MG63 (cell line): Measurements from ENCODE around the gene SSH3. TPM values are rescaled to one million over a fixed set of nuclear protein-coding genes. Genes with fewer than 3 reads are reported as not detected.
"Not testable (repeated sequence)": the region's sequence is repeated elsewhere in the genome, so short reads cannot be mapped to it uniquely, and the experiment has no call there.

ENCODE experiments used
- DNase-seq: peaks from one replicate; pipeline ENCODE4 v3.0.0-alpha.2; 2020
- H3K27me3 ChIP-seq: fragments of 250-450 bp; sonication (Bioruptor Pico); 2 replicates; pipeline ENCODE4 v1.5.1; 2020; ENCODE audit warnings: mild to moderate bottlenecking, moderate library complexity
- H3K36me3 ChIP-seq: fragments of 250-450 bp; sonication (Bioruptor Pico); 2 replicates; pipeline ENCODE4 v1.5.1; 2020; ENCODE audit warnings: mild to moderate bottlenecking, moderate library complexity
- H3K4me3 ChIP-seq: fragments of 250-450 bp; sonication (Bioruptor Pico); 2 replicates; pipeline ENCODE4 v1.5.1; 2020; ENCODE audit warnings: mild to moderate bottlenecking, moderate library complexity
- H3K9me3 ChIP-seq: fragments of 250-450 bp; sonication (Bioruptor Pico); 2 replicates; pipeline ENCODE4 v1.5.1; 2020; ENCODE audit warnings: mild to moderate bottlenecking, moderate library complexity
- total RNA-seq: library from RNA; depleted of rRNA; stranded (reverse); fragments of >200 nt; shearing (Covaris generic); gene quantifications from 2 replicates; pipeline ENCODE4 v1.2.3, GENCODE V29; 2014; ENCODE audit warnings: low replicate concordance; rRNA removed

SSH3 gene
- total RNA-seq = 3.8 and 5.1 TPM in 2 replicates

GRCh38 chr11:67303132-67303834 is at the start of gene SSH3:
TSS of gene SSH3 (plus strand) at chr11:67303530. CDS start at chr11:67303626, 96 bp downstream.
- Histone ChIP-seq H3K9me3 (no peaks in the 10 kb centered on the region), H3K4me3 (peak within 1 kb of the TSS; percentile 83), H3K36me3 (peaks cover 16% of the 10 kb centered on the region), H3K27me3 (no peaks in the 10 kb centered on the region)
- DNase-seq = peak; percentile 75

- DNase-seq = no peak
- Histone ChIP-seq H3K4me3 (no peak overlapping the region), H3K9me3 (no peaks in the 10 kb centered on the region), H3K27me3 (no peaks in the 10 kb centered on the region), H3K36me3 (peaks cover 68% of the 10 kb centered on the region)
Measured at GRCh38 chr11:67253872-67254624, 49.3 kb upstream of the SSH3 start.

- no peak overlapping the region for H3K4me3 ChIP-seq
- no peaks in the 10 kb centered on the region for H3K27me3 ChIP-seq
- peaks cover 61% of the 10 kb centered on the region for H3K36me3 ChIP-seq
- no peak for DNase-seq
- H3K9me3 ChIP-seq = no peaks in the 10 kb centered on the region
Measured at GRCh38 chr11:67254798-67255197, 48.5 kb upstream of the SSH3 start.

GRCh38 chr11:67255353-67255752 is 48.0 kb upstream of the SSH3 start:
- Histone ChIP-seq H3K9me3 (no peaks in the 10 kb centered on the region), H3K27me3 (no peaks in the 10 kb centered on the region), H3K36me3 (peaks cover 55% of the 10 kb centered on the region), H3K4me3 (no peak overlapping the region)
- no peak for DNase-seq

- H3K9me3 ChIP-seq = no peaks in the 10 kb centered on the region
- peaks cover 50% of the 10 kb centered on the region for H3K36me3 ChIP-seq
- no peak overlapping the region for H3K4me3 ChIP-seq
- H3K27me3 ChIP-seq = no peaks in the 10 kb centered on the region
- no peak for DNase-seq
Measured at GRCh38 chr11:67255864-67256263, 47.5 kb upstream of the SSH3 start.

DNA sequence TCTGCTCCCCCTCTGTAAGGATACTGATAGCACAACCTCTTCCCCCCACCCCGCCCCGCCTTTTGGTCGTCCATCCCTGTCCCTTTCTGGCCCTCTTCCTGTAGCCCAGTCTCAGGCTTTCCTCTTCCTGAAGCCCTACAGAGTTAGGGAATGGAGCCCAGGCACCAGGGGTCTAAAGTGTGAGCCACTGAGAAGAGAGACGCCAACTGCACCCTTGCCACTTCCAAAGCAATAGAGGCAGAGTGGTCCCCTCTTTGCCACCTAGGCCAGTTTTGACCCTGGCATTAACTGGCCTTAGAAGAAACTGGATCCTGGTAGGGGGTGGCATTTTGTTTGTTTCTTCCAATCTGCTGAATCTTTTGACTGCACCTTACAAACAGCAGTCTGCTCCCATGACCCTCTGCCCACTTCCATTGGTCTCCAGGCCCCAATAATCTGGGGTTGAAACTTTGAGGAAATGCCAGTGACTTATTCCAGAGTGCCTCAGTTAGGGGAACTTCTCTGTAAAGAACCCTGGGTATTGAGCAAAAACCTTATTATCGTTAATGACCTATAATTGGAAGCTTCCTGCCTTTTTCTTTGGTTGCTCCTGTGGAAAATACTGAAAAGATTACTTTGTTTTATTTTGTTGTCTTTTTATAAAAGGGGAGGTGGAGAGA is 46.7 kb upstream of the SSH3 start:
- no peak for DNase-seq
- H3K36me3 ChIP-seq = peaks cover 43% of the 10 kb centered on the region
- no peaks in the 10 kb centered on the region for H3K9me3 ChIP-seq

GRCh38 chr11:67260406-67260805 is 42.9 kb upstream of the SSH3 start:
- Histone ChIP-seq H3K36me3 (peaks cover 5% of the 10 kb centered on the region), H3K9me3 (no peaks in the 10 kb centered on the region), H3K4me3 (no peak overlapping the region), H3K27me3 (no peaks in the 10 kb centered on the region)
- DNase-seq = no peak

More for the DNA sequence above, 46.7 kb upstream of the SSH3 start:
- no peak overlapping the region for H3K4me3 ChIP-seq
- no peaks in the 10 kb centered on the region for H3K27me3 ChIP-seq

- DNase-seq = peak; percentile 37
- not testable (repeated sequence) for H3K9me3 ChIP-seq, H3K36me3 ChIP-seq, H3K27me3 ChIP-seq, H3K4me3 ChIP-seq
Measured at GRCh38 chr11:67260885-67261639, 42.3 kb upstream of the SSH3 start.

DNA sequence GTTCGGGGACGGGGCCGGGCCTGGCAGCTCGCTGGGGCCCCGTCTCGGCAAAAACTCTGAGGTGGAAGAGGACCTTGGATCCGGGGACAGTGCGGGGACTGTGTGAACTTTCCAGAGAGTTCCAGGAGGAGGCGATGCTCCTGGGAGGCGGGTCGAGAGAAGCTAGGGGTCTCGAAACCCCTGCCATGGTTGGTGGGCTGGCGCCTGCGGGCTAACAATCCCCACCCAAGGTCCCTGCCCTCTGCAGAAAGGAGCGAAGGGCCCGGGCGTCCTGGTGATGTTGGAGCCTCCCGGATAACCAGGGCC is 41.7 kb upstream of the SSH3 start:
- no peaks in the 10 kb centered on the region; the same call in 1 of the 2 replicates for H3K36me3 ChIP-seq
- no peaks in the 10 kb centered on the region for H3K9me3 ChIP-seq
- H3K27me3 ChIP-seq = no peaks in the 10 kb centered on the region
- no peak for DNase-seq
- no peak overlapping the region for H3K4me3 ChIP-seq

DNA sequence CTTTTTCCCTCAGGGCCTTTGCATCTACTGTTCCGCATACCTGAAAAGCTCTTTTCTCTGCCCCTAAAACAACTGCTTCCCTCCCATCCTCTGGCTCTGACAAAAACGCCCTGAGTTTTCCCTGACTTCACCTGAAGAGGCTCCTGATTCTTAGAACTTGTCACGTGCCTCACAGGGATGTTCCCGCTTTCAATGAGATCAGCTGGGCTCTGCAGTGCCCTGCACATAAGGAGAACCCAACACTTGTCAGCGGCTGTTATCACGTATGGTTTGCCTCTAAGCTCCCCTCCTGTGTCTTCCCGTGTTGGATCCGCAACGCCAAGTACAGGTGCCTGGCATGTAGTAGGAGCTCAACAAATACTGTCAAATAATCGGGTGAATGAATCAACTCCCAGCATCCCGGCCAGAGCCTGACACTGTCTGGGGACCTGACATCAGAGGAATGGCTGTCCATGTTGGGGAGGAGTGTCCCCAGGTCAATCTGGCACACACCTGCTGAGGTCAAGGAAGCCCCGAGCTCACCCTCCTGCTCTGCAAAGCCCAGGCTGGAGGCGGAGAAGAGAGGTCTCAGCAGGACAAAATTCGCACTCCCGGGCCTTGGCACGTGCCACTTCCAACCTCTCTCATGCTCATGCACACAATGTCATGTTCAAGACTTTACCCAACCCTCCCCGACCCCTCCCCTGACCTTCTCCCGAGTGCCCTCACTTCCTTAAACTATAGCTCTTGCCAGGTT is 41.2 kb upstream of the SSH3 start:
- Histone ChIP-seq H3K9me3 (no peaks in the 10 kb centered on the region), H3K4me3 (no peak overlapping the region), H3K27me3 (no peaks in the 10 kb centered on the region), H3K36me3 (no peaks in the 10 kb centered on the region)
- DNase-seq = no peak

- H3K4me3 ChIP-seq = no peak overlapping the region
Measured at GRCh38 chr11:67262731-67263675, 40.3 kb upstream of the SSH3 start.

GRCh38 chr11:67264260-67264659 is 39.1 kb upstream of the SSH3 start:
- H3K9me3 ChIP-seq = no peaks in the 10 kb centered on the region
- no peaks in the 10 kb centered on the region for H3K27me3 ChIP-seq
- DNase-seq = no peak
- peaks cover 11% of the 10 kb centered on the region for H3K36me3 ChIP-seq
- no peak overlapping the region for H3K4me3 ChIP-seq

More at GRCh38 chr11:67262731-67263675, 40.3 kb upstream of the SSH3 start:
- Histone ChIP-seq H3K36me3 (peaks cover 5% of the 10 kb centered on the region), H3K27me3 (no peaks in the 10 kb centered on the region), H3K9me3 (no peaks in the 10 kb centered on the region)
- DNase-seq = peak; percentile 88

DNA sequence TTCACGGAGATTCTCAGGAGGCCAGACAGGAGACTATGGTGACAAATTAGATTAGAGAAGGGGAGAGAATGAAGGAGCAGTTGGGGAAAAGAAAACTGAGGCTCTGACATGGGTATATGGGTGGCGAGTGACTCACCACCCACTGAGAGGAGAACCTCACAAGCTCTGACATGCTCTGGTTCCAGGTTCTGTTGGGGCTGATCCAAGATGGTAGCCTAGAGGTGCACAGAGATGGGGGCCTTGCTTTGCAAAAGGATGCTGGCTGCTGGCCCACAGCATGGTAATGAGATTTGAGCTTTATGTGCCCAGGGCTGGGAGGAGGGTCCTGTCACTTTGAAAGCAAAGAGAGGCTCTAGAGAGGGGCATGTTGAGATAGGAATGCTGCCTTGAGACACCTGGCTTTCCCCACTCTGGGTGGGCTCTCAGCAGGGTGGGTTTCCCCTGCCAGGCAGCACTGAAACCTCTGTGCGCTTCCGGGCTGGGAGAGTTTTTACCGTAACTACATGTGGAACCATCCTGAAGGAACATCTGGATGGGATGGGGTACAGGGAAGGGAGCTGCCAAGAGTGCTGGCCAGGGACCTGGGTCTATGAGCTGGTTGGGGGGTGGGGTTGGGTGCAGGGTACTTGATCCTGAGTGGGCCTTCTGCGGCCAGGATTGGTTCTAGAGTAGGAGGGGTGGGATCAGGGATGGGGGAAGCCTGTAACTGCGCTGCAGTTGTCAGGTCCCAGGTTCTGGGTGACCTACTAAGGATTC is 38.3 kb upstream of the SSH3 start:
- Histone ChIP-seq H3K9me3 (no peaks in the 10 kb centered on the region), H3K27me3 (no peaks in the 10 kb centered on the region), H3K4me3 (no peak overlapping the region), H3K36me3 (peaks cover 11% of the 10 kb centered on the region)
- no peak for DNase-seq

- peak overlapping the region; percentile 31 for H3K4me3 ChIP-seq
- peaks cover 11% of the 10 kb centered on the region for H3K36me3 ChIP-seq
- no peaks in the 10 kb centered on the region for H3K27me3 ChIP-seq
- no peaks in the 10 kb centered on the region for H3K9me3 ChIP-seq
- DNase-seq = peak; percentile 70
Measured at GRCh38 chr11:67265633-67266448, 37.5 kb upstream of the SSH3 start.
